ENCODE results near the gene DNM3.

- TF ChIP-seq MYC (IDR thresholded peaks at IDR 0.05; ENCODE audit: low read depth, low read length) (no peak), POLR2A (IDR thresholded peaks at IDR 0.05; ENCODE audit: low read depth, low read length) (no peak), EZH2 (IDR thresholded peaks at IDR 0.05; ENCODE audit: borderline replicate concordance, low read depth, low read length, severe bottlenecking) (no peak), CTCF (IDR thresholded peaks at IDR 0.05; ENCODE audit: extremely low read depth in 1 of 2, insufficient read depth in 1 of 2, low read depth in 1 of 2, low read length in 2 of 2) (no peak), POLR2AphosphoS5 (IDR thresholded peaks at IDR 0.05; ENCODE audit: insufficient read depth, low read depth, low read length) (no peak), MAX (IDR thresholded peaks at IDR 0.05; ENCODE audit: insufficient read depth, insufficient read length) (no peak), FOS (IDR thresholded peaks at IDR 0.05; ENCODE audit: borderline replicate concordance, insufficient read depth, low read length) (no peak), JUN (IDR thresholded peaks at IDR 0.05; ENCODE audit: borderline replicate concordance, insufficient read depth, insufficient read length, low read depth) (no peak), GATA2 (IDR thresholded peaks at IDR 0.05; ENCODE audit: insufficient read depth, insufficient read length, low read depth, low read length) (no peak)
Observed at GRCh38 chr1:172288581-172288980, 447.3 kb downstream of the DNM3 start.
